Stimulated activated CD8-positive, alpha-beta memory T cell treated with anti-CD3 and anti-CD28 coated beads, Interleukin-2, amount 100 ng/mL, for 1 hour (primary cell): ENCODE measurements around the gene WSB1.
"Not testable (repeated sequence)": the region's sequence is repeated elsewhere in the genome, so short reads cannot be mapped to it uniquely, and the experiment has no call there.

Experiments used
- DNase-seq, 2 donors: peaks; one replicate each; pipeline ENCODE4 v3.0.0-alpha.2; 2020; ENCODE audit warnings: low read depth in 2 of 2

WSB1 gene, protein sequence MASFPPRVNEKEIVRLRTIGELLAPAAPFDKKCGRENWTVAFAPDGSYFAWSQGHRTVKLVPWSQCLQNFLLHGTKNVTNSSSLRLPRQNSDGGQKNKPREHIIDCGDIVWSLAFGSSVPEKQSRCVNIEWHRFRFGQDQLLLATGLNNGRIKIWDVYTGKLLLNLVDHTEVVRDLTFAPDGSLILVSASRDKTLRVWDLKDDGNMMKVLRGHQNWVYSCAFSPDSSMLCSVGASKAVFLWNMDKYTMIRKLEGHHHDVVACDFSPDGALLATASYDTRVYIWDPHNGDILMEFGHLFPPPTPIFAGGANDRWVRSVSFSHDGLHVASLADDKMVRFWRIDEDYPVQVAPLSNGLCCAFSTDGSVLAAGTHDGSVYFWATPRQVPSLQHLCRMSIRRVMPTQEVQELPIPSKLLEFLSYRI

DNA sequence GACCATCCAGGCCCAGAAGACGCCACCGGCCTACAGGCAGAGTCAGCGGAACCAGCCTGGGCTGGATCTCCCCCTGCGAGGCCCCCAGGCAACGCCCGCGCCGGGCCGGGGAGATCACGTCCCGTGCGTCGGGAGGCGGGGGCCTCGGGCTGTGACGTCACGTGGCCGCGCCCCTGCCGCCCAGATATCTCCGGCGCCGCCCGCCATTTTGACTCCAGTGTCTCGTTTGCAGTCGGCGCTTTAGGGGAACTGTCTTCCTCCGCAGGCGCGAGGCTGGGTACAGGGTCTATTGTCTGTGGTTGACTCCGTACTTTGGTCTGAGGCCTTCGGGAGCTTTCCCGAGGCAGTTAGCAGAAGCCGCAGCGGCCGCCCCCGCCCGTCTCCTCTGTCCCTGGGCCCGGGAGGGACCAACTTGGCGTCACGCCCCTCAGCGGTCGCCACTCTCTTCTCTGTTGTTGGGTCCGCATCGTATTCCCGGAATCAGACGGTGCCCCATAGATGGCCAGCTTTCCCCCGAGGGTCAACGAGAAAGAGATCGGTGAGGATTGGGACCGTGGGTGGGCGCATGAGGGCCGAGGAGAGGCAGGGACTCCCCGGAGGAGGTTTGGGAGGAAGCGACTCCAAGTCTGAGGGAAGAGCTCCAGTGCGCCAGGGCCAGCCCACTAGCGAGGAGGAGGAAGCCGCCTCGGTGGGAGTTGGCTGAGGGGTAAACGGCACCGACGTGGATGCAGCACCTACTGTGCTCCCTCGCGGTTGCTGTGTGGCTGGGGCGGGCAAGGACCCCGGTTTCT, at the start of gene WSB1:
Gene WSB1 (plus strand): TSS at position 217 of the 791 bp plus-strand sequence. CDS start 282 bp downstream, at position 499.
- peak; percentile 80 to 84 for DNase-seq

DNA sequence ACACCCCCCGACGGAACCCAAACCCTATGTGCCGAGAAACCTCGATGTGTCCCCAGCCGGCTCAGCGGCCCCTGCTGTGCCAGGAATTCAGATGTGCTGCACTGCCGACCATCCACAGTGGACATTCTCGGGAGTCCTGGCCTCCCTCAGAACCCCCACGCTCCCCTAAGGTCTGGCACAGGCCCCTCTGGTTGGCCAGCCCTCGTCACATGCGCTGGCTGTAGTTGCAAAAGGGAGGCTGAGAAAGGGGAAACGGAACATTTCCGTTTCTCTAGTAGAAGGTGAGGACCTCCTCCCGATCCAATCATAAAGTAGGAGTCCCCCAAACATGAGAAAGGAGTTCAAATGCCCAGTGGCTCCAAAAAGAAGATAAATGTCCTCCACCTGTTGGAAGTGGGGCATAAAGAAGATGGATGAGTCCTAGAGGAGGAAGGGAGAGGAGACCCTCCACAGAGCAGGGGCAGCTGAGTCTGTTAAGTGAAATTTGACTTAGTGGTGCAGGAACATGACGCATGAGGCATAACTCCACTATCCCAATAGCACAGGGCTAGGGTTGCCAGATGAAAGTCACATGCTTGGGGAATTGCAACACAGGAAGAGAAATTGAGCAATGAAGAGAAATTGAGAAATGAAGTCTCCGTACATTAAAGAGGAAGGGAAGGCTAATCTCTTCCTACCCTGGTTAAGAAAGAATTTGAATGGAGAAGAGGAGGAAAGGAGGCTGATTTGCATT, 49.3 kb upstream of the WSB1 start:
- DNase-seq: no peak

DNA sequence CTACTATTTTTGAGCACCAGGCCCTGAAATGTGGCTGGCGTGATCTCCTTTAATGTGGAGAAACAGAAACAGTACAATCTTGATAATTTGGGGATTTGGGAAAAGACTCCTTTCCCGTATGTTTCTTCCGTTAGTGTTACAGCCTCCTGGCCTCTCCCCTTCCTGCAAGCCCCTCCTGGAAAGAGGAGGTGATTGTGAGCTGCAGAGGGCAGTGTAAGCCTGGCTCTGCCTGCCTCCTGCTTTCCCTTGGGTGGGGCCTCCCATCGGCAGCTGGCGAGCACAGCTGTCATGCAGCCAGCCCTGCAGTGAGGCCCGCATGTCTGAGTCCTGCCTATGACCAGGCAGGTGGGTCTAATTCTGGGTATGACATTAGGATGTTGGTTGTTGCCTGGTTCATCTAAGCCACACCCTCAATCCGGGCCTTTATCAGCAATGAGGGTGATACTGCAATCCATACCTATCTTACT, 48.7 kb upstream of the WSB1 start:
- peak in 1 of 2 donors; percentile 12 for DNase-seq

DNA sequence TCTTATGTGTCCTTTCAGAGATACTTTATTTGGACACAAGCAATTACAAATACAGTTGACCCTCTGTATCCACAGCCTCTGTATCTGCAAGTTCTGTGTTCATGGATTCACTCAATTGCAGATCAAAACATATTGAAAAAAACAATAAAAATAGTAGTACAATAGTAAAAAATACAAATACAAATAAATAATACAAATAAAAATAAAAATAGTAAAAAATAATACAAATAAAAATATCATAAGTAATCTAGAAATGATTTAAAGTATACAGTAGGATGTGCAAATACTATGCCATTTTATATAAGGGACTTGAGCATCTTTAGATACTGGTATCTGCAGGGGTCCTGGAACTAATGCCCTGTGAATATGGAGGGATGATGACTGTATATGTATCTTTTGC, 47.4 kb upstream of the WSB1 start:
- DNase-seq: no peak

DNA sequence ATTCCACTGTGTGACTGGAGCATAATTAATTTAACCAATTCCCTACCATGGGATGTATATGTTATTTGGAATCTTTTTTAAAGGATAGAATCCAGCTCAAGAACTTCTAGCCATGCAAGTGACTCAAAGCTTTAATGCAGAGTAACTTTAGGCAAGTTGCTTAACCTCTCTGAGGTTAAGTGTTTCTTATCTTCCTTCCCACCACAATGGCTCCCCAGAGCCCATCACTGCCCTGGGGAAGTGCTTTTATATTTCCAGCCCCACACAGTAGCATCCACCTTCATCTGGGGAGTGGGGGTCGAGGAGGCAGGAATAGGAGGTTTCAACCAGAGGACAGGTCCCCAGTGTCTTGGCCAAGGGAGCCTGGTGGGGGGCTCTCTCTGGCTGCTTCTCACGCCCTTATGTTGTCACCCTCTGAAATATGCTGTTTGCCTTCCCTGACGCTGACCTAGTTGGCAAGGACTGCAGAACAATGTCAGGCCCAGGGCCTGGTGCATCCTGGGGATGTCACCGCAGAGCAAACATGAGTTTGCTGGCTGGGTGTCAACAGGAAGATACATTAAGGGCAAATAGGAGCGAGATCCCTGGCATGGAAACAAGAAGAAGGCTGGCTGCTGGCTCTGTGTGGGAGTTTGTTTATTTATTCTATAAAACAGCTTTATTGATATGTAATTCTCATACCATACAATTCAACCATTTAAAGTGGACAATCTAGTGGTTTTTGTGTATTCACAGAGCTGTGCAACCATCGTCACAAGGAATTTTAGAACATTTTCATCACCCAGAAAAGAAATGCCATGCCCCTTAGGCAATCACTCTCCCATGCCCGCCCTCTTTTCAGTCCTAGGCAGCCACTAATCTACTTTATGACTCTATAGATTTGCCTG, 46.6 kb upstream of the WSB1 start:
- no peak for DNase-seq

DNA sequence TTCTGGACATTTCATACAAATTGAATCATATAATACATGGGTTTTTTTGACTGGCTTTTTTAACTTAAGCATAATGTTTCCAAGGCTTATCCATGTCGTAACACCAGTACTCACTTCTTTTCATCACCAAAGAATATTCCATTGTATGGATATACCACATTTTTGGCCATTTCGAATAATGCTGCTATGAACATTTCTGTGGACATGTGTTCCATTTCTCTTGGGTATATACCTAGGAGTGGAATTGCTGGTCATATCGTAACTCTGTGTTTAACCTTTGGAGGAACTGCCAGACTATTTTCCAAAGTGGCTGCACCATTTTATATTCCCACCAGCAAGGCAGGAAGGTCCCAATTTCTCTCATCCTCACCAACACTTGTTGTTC, 46.0 kb upstream of the WSB1 start:
- DNase-seq: no peak

DNA sequence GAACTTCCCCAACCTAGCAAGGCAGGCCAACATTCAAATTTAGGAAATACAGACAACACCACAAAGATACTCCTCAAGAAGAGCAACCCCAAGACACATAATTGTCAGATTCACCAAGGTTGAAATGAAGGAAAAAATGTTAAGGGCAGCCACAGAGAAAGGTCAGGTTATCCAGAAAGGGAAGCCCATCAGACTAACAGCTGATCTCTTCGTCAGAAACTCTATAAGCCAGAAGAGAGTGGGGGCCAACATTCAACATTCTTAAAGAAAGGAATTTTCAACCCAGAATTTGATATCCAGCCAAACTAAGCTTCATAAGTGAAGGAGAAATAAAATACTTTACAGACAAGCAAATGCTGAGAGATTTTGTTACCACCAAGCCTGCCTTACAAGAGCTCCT, 43.1 kb upstream of the WSB1 start:
- not testable (repeated sequence) for DNase-seq

DNA sequence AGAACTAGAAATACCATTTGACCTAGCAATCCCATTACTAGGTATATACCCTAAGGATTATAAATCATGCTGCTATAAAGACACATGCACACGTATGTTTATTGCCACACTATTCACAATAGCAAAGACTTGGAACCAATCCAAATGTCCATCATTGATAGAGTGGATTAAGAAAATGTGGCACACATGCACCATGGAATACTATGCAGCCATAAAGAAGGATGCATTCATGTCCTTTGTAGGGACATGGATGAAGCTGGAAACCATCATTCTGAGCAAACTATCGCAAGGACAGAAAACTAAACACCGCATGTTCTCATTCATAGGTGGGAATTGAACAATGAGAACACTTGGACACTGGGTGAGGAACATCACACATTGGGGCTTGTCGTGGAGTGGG, 39.1 kb upstream of the WSB1 start:
- DNase-seq: not testable (repeated sequence)

DNA sequence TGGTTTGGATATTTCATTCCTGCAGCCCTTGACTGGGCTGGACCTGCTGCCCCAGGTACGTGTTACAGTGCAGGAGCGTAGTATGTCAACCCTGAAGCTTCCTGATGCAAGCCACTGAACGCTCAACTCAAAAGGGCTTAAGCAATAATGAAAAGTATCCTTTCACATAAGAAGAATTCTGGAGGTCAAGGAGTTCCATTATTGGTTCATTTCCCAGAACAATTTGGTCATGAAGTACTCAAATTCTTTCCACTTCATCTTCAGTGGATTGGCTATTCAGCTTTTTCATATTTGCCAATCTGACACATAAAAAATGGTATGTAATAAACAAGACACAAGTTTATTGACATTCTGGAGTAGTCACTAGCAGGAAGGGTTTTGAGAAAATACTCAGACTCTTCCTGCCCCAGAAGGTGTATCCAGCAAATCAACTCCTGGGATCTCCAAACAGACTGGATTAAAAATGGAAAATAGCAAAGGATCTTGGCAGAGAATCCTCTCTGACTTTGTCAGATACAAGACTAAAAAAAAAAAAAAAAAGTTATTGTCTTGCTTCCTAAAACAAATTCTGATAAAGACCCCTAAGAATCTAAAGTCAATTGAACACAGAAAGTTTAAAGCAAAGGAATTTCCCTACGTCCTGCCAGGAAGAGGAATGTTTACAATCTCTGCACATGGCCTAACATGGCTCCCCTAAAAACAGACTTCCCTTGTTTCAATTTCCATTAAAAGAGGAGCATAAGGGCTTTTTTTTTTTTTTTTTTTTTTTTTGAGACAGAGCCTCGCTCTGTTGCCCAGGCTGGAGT, 37.5 kb upstream of the WSB1 start:
- DNase-seq: no peak

DNA sequence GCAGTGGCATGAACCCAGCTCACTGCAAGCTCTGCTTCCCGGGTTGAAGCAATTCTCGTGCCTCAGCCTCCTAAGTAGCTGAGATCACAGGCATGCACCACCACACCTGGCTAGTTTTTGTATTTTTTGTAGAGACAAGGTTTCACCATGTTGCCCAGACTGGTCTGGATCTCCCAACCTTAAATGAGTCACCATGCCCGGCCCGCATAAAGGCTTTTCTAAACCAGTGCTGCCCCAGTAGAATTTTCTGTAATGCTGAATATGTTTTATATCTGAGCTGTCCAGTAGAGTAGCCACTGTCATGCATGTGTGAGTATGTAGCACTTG, 36.9 kb upstream of the WSB1 start:
- no peak for DNase-seq

DNA sequence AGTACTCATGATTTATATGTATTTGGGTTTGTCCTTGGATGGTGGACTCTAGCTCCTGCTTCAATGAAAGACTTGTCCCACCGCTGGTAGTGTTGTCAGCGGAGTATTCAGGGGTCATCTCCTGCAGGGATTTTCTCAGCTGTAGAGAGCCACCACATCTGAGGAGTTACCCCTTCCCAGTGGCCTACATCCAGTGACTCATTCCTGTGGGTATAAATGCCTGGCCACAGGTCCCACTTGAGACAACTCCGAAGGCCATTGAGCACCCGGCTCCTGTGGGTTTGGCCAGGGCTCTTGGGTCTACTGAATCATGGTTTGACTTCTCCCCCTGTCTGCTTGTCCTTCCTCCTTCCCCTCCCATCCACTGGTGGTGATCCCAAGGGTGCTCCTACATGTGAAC, 34.6 kb upstream of the WSB1 start:
- no peak for DNase-seq

DNA sequence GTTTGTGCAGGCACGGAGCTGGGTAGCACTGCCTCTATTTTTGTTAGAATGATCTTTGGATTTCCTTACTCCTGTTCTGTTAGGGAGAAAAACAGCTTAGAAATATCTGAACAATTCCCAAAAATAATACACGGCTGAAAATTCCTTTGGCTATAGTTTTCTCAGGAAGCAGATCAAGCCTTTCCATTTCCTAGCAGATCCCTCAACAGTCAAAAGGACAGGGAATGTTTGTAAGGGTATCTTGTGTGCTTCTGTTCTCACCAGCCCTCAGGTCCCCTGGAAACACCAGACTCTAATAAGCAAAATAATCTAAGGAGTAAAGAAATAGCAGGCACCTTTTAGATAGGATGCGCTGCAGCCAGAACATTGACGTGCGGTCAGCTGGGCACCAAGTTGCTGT, 30.5 kb upstream of the WSB1 start:
- no peak for DNase-seq

DNA sequence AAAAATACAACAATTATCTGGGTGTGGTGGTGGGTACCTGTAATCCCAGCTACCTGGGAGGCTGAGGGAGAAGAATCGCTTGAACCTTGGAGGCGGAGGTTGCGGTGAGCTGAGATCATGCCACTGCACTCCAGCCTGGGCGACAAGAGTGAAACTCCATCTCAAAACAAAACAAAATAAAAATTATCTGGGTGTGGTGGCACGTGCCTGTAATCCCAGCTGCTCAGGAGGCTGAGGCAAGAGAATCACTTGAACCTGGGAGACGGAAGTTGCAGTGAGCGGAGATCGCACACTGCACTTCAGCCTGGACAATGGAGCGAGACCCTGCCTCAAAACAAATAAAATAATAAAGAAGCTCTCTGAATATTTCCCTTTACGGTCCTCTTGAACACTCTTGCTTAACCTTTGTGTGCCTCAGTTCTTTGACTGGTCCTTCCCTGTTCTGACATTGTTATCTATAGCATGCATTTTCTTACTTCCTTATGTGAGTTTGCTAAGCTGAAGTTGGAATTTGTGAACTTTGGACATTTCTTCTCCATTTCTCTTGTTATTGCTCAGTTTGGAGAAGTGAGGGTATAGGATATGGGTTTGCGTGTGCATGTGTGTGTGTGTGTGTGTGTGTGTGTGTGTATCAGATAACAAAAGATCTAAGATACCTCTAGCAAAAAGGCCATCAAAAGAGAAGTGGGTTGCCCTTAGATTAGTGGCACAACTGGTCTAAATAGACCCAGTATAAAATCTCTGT, 29.7 kb upstream of the WSB1 start:
- no peak for DNase-seq

DNA sequence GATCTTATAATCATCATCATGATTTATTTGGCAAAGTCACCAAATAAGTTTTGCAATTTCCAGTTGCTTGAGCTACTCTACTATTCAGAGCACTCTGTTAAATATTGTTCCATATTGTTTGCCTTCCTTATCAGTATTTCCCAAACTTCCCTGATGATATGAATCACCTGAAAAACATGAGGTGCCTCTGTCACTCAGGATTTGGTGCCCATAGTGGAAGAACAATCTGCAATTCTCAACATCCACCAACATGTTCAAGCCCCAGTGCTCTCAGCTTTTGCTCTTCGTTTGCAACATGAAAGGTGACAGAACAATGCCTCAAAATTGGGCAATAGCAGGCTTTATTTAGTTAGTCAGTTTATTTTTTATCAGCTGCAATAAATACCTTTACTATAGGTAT, 28.6 kb upstream of the WSB1 start:
- no peak for DNase-seq

DNA sequence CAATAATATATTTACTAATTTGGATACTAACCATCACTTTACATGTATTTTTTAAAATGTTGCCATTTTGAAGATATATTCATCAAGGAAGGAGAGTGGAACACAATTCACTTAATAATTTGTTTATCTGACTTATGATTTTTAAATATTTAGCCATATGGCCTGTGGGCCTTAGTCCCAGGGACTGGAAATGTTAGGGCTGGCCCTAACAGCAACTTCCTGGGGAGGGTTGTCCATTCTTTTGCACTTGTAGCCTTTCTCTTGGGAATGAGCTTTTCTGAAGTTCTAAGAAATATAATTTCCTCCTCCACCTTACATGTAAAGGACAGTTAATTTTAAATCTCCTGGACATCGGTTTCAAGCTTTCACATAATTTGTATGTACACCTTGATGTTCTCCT, 27.7 kb upstream of the WSB1 start:
- no peak for DNase-seq

DNA sequence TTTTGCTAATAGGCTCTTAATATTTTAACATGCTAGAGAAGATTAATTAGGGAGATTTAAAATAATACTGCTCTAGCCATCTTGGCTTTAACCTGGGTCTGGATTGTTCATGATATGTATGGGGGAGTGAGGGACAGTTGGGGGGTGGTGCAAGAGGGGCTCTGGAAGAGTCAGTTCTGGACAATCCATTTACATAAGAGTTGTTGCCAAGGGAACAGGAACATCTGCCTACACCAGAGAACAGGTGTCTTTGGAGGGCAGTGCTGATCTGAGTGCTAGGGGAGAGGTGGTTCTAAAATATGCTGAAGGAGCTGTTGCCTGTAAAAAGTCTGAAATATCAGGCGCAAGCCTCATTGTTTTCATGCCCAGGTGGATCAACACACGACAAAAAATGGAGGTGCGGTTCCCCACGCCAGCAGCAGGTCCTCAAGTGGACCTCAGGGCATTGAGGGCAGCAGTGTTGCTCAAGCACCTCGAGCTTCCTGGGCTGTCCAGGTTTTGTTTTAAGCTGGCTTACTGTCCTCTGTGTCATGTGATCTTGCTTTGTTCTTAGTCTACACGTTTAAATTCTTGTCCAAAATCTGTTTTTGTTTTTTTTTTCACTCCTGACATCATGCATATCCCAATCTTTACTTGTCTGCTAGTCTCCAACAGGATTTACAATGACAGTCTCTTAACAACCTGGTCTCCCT, 25.4 kb upstream of the WSB1 start:
- DNase-seq: no peak

DNA sequence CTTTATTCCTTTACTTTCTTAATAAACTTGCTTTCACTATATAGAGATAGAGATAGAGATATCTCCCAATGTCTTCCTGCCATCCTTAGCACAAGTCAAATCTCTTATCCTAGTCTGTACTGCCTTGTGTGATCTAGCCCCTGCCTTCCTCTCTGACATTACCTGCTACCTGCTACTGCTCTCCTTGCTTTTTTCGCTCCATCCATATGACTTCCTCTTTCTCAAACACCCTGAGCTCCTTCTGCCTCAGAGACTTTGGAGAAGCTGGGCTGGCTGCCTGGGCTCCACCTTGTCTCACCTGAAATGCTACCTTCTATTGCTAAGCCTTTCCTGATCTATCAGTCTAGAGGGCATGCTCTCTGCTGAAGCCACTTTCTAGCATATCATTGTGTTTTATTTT, 24.7 kb upstream of the WSB1 start:
- no peak for DNase-seq

DNA sequence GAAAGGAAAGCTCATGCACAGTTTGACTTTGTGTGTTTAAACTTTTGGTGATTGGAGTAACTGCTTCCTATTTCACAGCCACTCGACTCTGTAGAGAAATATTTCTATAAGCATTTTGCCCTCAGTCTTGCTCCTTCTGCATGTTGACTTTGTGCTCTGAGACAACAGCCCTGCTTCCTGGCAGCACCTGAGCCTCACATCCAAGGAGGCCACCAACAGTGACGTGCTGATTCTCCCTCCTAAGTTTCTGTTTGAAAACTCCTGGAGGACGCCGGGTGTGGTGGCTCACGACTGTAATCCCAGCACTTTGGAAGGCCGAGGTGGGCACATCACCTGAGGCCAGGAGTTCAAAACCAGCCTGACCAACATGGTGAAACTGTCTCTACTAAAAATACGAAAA, 23.9 kb upstream of the WSB1 start:
- no peak for DNase-seq

DNA sequence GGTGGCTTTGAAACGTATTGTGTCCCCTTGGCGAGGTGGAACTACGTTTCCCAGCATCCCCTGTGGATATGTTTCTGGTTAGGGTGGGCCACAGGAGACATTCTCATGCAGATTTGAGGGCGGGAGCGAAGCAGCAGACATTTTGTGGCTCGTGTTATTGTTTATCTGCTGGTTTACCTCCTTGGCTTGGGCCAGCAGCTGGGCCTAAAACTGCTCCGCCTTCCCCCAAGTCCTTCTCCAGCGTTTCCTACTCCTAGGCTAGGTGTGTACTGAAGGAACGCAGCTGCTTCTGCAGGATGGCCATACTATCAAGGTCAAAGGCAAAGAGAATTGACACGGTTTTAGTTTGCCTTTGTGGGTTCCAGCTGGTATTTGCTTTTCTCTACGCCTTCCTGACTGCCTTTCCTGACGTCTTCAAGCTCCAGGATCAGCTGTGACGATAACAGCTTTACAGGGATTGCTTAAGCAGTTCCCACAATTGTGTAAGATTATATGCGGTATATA, 17.2 kb upstream of the WSB1 start:
- no peak for DNase-seq
